ENCODE measurements around the gene SPECC1L. TPM values are rescaled to one million over a fixed set of nuclear protein-coding genes. Genes with fewer than 3 reads are reported as not detected.

Gene SPECC1L
- total and polyA plus RNA-seq, 2 experiments from 2014 or later = 21.1 to 34.0 TPM

DNA sequence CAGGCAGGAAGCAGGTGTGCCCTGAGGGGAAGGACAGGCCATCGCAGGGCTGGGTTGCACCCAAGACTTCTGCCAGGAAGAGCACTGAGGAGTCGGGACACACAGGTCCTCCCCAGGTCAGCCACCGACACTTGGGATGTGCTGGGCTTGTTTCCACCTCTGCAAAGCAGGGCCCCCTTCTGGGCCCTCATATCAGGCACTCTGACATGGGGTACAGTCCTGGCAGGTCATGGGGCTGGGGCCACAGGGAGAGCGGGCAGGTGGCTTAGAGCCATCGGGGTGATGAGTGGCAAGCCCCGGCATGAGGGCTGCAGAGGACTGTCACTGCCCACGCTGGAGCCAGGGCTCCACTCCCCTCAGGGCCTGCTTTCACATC, 148.8 kb downstream of the SPECC1L start:
- Histone ChIP-seq H3K27me3 (replicated peaks; ENCODE audit: insufficient read depth) (no peaks in the 10 kb centered on the region), H3K4me2 (ENCODE audit: unreplicated experiment) (no peak overlapping the region), H3K9me2 (ENCODE audit: insufficient read depth) (no peaks in the 10 kb centered on the region), H2AFZ (no peak overlapping the region), H3K79me2 (ENCODE audit: insufficient read depth) (no peaks in the 10 kb centered on the region), H3K4me3 (no peak overlapping the region), H3K36me3 (ENCODE audit: low read depth) (no peaks in the 10 kb centered on the region), H3K27ac (no peak overlapping the region), H4K20me1 (ENCODE audit: insufficient read depth) (no peaks in the 10 kb centered on the region), H3F3A (ENCODE audit: insufficient read depth) (no peaks in the 10 kb centered on the region), H3K4me1 (ENCODE audit: insufficient read depth) (no peaks in the 10 kb centered on the region), H3K9me3 (ENCODE audit: low read depth) (no peaks in the 10 kb centered on the region), H3K9ac (no peak overlapping the region)
- no peak for DNase-seq
- in situ Hi-C loops (cut with MboI) = loop anchor here (10.0 kb wide), 1 partner anchor 85 kb away; no protein-coding TSS in a partner anchor
- 63 to 70% methylated on average over 7 of the region's 7 CpGs for WGBS, 2 experiments (ENCODE audit: low coverage in 1 of 2, low lambda C conversion rate in 2 of 2, missing lambda C conversion rate in 2 of 2)
- no peak for TF ChIP-seq EZH2 (IDR thresholded peaks at IDR 0.05; ENCODE audit: insufficient read depth, poor library complexity, severe bottlenecking)
- TF ChIP-seq EZH2phosphoT487 (IDR thresholded peaks at IDR 0.05; ENCODE audit: insufficient read depth, low read depth) = no peak

DNA sequence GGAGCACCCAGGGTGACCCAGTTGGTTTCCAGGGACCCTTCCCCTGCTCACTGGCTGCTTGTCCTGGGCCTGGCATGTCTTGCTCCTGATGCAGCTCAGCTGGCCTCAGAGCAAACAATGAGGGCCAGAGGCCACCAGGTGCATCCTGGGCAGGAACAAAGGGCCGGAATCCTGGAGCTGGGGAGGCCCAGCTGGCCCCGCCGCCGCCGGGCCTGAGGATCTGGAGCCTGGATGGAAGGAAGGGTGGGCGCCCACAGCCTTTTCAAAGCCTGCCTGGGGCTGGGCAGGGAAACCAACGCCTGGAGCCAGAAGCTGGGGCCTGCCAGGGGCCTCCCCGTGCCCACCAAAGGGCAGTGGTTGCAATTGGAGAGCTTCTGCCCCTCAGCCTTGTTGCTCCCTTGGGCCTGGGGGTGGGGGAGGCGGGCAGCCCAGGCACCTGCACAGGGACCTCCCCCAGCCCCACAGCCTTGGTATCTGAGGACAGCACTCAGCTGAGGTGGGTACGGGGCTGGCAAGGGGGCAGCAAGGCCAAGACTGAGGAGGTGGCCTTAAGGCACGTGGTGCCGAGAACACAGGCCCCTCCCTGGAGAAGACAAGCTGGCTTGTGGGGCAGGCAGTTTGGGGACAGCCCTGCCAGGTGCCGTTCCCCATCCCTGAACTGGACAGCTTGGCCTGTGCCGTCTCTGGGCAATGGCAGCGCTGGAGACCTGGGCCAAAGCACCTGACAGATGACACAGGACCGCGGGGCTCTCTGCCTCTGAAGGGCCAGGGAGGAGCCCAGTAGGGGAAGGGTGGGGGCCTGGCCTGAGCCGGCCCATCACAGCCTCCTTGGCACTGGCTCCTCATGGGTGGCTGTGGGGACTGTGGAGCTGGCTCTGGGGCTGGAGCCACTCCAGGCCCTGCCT, 149.7 kb downstream of the SPECC1L start:
- Histone ChIP-seq H3K4me2 (ENCODE audit: unreplicated experiment) (no peak overlapping the region), H3K79me2 (ENCODE audit: insufficient read depth) (no peaks in the 10 kb centered on the region), H3F3A (ENCODE audit: insufficient read depth) (no peaks in the 10 kb centered on the region), H3K4me3 (no peak overlapping the region), H3K9me2 (ENCODE audit: insufficient read depth) (no peaks in the 10 kb centered on the region), H3K27ac (no peak overlapping the region), H3K27me3 (replicated peaks; ENCODE audit: insufficient read depth) (no peaks in the 10 kb centered on the region), H2AFZ (no peak overlapping the region), H3K9ac (no peak overlapping the region), H3K36me3 (ENCODE audit: low read depth) (no peaks in the 10 kb centered on the region), H4K20me1 (ENCODE audit: insufficient read depth) (no peaks in the 10 kb centered on the region), H3K9me3 (ENCODE audit: low read depth) (no peaks in the 10 kb centered on the region), H3K4me1 (ENCODE audit: insufficient read depth) (no peaks in the 10 kb centered on the region)
- 43 to 48% methylated on average over 18 of the region's 18 CpGs for WGBS, 2 experiments (ENCODE audit: low coverage in 1 of 2, low lambda C conversion rate in 2 of 2, missing lambda C conversion rate in 2 of 2)
- no peak for TF ChIP-seq EZH2phosphoT487 (IDR thresholded peaks at IDR 0.05; ENCODE audit: insufficient read depth, low read depth)
- no peak for TF ChIP-seq EZH2 (IDR thresholded peaks at IDR 0.05; ENCODE audit: insufficient read depth, poor library complexity, severe bottlenecking)
- in situ Hi-C loops (cut with MboI) = no loop called here
- no peak for DNase-seq

DNA sequence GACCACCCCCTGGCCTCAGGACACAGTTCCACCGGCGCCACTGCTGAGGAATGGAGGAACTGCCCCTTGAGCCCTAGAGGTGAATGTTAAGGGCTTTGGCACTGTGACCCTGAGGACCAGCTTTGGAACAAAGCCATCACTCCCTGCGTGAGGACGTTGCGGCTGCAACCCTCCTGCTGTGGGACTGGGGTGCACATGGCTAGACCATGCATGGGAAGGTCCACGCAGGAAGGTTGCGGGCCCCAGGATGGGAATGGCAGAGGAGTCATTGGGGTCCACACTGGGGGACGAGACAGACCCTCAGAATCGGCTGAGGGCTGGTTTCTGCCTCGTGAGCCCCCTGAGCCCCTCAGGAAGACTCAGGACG, 150.3 kb downstream of the SPECC1L start:
- Histone ChIP-seq H4K20me1 (ENCODE audit: insufficient read depth) (no peaks in the 10 kb centered on the region), H3K79me2 (ENCODE audit: insufficient read depth) (no peaks in the 10 kb centered on the region), H3K27ac (no peak overlapping the region), H3F3A (ENCODE audit: insufficient read depth) (no peaks in the 10 kb centered on the region), H3K27me3 (replicated peaks; ENCODE audit: insufficient read depth) (no peaks in the 10 kb centered on the region), H3K9me2 (ENCODE audit: insufficient read depth) (no peaks in the 10 kb centered on the region), H3K36me3 (ENCODE audit: low read depth) (no peaks in the 10 kb centered on the region), H3K4me1 (ENCODE audit: insufficient read depth) (no peaks in the 10 kb centered on the region), H3K4me2 (ENCODE audit: unreplicated experiment) (no peak overlapping the region), H2AFZ (no peak overlapping the region), H3K9me3 (ENCODE audit: low read depth) (no peaks in the 10 kb centered on the region), H3K4me3 (no peak overlapping the region), H3K9ac (no peak overlapping the region)
- in situ Hi-C loops (cut with MboI) = no loop called here
- DNase-seq = no peak
- WGBS, 2 experiments (ENCODE audit: low coverage in 1 of 2, low lambda C conversion rate in 2 of 2, missing lambda C conversion rate in 2 of 2) = 79 to 81% methylated on average over 10 to 11 of the region's 11 CpGs
- TF ChIP-seq EZH2 (IDR thresholded peaks at IDR 0.05; ENCODE audit: insufficient read depth, poor library complexity, severe bottlenecking) (no peak), EZH2phosphoT487 (IDR thresholded peaks at IDR 0.05; ENCODE audit: insufficient read depth, low read depth) (no peak)

DNA sequence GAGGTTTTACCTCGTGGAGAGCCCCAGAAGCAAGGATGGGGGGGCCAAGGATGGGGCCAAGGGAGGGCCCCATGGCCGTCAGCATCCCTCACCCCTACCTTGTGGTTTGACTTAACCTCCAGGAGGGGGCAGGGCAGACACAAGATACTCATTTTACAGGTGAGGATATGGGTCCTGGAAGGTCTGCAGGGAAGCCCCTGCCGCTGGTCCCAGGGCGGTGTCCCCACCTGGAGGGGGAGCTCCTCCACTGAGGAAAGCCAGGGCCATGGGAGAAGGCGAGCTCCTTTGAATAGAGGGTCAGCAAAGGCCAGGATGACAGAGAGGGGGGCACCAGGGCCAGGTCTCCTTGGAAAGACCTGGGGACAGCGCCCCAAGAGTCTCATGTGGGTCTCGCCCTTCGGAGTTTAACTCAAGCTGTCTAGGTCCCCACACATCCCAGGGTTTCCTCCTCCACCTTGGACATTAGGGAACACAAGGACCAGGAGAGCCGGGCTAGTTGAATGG, 150.8 kb downstream of the SPECC1L start:
- Histone ChIP-seq H3K4me3 (no peak overlapping the region), H3K36me3 (ENCODE audit: low read depth) (no peaks in the 10 kb centered on the region), H3K9ac (no peak overlapping the region), H4K20me1 (ENCODE audit: insufficient read depth) (no peaks in the 10 kb centered on the region), H3K4me1 (ENCODE audit: insufficient read depth) (no peaks in the 10 kb centered on the region), H3K9me3 (ENCODE audit: low read depth) (no peaks in the 10 kb centered on the region), H3K4me2 (ENCODE audit: unreplicated experiment) (no peak overlapping the region), H3K9me2 (ENCODE audit: insufficient read depth) (no peaks in the 10 kb centered on the region), H3K27me3 (replicated peaks; ENCODE audit: insufficient read depth) (no peaks in the 10 kb centered on the region), H2AFZ (no peak overlapping the region), H3K27ac (no peak overlapping the region), H3F3A (ENCODE audit: insufficient read depth) (no peaks in the 10 kb centered on the region), H3K79me2 (ENCODE audit: insufficient read depth) (no peaks in the 10 kb centered on the region)
- 40 to 48% methylated on average over 8 to 9 of the region's 9 CpGs for whole genome bisulfite sequencing, 2 experiments (ENCODE audit: low coverage in 1 of 2, low lambda C conversion rate in 2 of 2, missing lambda C conversion rate in 2 of 2)
- no peak for DNase-seq
- TF ChIP-seq EZH2phosphoT487 (IDR thresholded peaks at IDR 0.05; ENCODE audit: insufficient read depth, low read depth) = no peak
- no peak for TF ChIP-seq EZH2 (IDR thresholded peaks at IDR 0.05; ENCODE audit: insufficient read depth, poor library complexity, severe bottlenecking)
- in situ Hi-C loops (cut with MboI) = no loop called here

All from GM23248 (cell line).